Chondrocyte (in vitro differentiated cells): ENCODE results near the gene MPST. TPM values are rescaled to one million over a fixed set of nuclear protein-coding genes. Genes with fewer than 3 reads are reported as not detected.

ENCODE experiments used
- DNase-seq: peaks from one replicate; pipeline ENCODE4 v3.0.0; 2021; ENCODE audit warnings: mixed read lengths, low spot score
- H3K27ac Mint-ChIP-seq: one replicate; pipeline ENCODE4 v1.8.0; 2021; ENCODE audit warnings: mild to moderate bottlenecking, moderate library complexity, mixed read lengths; ENCODE audit not compliant: unreplicated experiment
- H3K27me3 Mint-ChIP-seq: 2 replicates; pipeline ENCODE4 v1.8.0; 2021; ENCODE audit warnings: low read depth, mixed read lengths
- H3K36me3 Mint-ChIP-seq: 2 replicates; pipeline ENCODE4 v1.8.0; 2021; ENCODE audit warnings: low read depth, mixed read lengths
- H3K4me1 Mint-ChIP-seq: 2 replicates; pipeline ENCODE4 v1.8.0; 2021; ENCODE audit warnings: low read depth, mild to moderate bottlenecking, mixed read lengths
- H3K4me3 Mint-ChIP-seq: one replicate; pipeline ENCODE4 v1.8.0; 2021; ENCODE audit warnings: mild to moderate bottlenecking, moderate library complexity, mixed read lengths; ENCODE audit not compliant: unreplicated experiment
- H3K9me3 Mint-ChIP-seq: 2 replicates; pipeline ENCODE4 v1.8.0; 2021; ENCODE audit warnings: low read depth, mixed read lengths
- total RNA-seq: library from RNA; stranded (reverse); gene quantifications from 3 replicates; pipeline ENCODE4 v1.2.1, GENCODE V29; 2021
- TF ChIP-seq, protein P1 (sequence below): fragments of 200-600 bp; sonication (generic); IDR thresholded peaks from 2 replicates; pipeline ENCODE4 v1.5.0; 2021; ENCODE audit warnings: antibody characterized with exemption, mild to moderate bottlenecking, moderate library complexity

MPST gene
- total RNA-seq, 1 donor from 2014 or later = 71.4 TPM

DNA sequence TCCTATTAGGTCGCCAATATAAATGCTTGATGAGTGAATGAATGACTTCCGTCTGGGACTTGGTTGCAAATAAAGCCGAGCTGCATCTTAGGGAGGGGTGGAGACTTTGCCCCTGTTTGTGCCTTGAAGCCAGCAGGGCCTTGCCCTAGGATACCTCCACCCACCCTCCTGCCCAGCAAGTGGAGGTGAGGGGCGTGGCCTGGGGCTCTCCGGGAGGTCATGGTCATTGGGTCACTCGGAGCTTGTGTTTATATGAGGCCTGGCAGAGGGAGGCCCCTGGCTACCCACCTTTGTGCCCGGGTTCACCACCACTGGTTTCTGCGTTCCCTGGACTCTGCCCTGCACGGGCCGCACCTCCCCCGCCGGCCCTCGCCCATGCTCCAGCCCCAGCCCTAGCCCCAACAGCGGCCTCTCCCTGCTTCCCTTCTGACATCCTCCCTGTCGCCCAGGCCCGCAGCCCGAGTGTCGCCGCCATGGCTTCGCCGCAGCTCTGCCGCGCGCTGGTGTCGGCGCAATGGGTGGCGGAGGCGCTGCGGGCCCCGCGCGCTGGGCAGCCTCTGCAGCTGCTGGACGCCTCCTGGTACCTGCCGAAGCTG, 4.3 kb downstream of the MPST start:
- H3K36me3 Mint-ChIP-seq = peaks cover 10% of the 10 kb centered on the region
- no peak overlapping the region for H3K4me3 Mint-ChIP-seq
- TF ChIP-seq, protein P1, sequence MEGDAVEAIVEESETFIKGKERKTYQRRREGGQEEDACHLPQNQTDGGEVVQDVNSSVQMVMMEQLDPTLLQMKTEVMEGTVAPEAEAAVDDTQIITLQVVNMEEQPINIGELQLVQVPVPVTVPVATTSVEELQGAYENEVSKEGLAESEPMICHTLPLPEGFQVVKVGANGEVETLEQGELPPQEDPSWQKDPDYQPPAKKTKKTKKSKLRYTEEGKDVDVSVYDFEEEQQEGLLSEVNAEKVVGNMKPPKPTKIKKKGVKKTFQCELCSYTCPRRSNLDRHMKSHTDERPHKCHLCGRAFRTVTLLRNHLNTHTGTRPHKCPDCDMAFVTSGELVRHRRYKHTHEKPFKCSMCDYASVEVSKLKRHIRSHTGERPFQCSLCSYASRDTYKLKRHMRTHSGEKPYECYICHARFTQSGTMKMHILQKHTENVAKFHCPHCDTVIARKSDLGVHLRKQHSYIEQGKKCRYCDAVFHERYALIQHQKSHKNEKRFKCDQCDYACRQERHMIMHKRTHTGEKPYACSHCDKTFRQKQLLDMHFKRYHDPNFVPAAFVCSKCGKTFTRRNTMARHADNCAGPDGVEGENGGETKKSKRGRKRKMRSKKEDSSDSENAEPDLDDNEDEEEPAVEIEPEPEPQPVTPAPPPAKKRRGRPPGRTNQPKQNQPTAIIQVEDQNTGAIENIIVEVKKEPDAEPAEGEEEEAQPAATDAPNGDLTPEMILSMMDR = no peak
- no peaks in the 10 kb centered on the region for H3K27me3 Mint-ChIP-seq
- H3K9me3 Mint-ChIP-seq = no peaks in the 10 kb centered on the region
- no peak for DNase-seq
- peaks cover 16% of the 10 kb centered on the region for H3K4me1 Mint-ChIP-seq
- no peak overlapping the region for H3K27ac Mint-ChIP-seq

DNA sequence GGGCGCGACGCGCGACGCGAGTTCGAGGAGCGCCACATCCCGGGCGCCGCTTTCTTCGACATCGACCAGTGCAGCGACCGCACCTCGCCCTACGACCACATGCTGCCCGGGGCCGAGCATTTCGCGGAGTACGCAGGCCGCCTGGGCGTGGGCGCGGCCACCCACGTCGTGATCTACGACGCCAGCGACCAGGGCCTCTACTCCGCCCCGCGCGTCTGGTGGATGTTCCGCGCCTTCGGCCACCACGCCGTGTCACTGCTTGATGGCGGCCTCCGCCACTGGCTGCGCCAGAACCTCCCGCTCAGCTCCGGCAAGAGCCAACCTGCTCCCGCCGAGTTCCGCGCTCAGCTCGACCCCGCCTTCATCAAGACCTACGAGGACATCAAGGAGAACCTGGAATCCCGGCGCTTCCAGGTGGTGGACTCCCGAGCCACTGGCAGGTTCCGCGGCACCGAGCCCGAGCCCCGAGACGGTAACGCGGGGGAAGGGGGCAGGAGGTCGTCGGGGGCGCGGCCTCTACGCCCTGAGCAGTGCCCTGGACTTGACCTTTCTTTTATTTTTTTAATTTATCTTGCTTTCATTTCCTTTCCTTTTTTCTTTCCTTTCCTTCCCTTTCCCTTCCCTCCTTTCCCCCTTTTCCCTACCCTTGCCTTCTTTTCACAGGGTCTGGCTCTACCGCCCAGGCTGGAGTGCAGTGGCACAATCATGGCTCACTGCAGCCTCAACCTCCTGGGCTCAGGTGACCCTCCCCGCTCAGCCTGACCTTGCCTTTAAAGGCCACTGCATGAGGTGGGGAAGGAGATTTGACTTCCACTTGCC, 5.0 kb downstream of the MPST start:
- Mint-ChIP-seq H3K9me3 (no peaks in the 10 kb centered on the region), H3K27me3 (no peaks in the 10 kb centered on the region), H3K4me1 (peaks cover 16% of the 10 kb centered on the region), H3K27ac (no peak overlapping the region), H3K36me3 (peaks cover 13% of the 10 kb centered on the region), H3K4me3 (no peak overlapping the region)
- TF ChIP-seq, protein P1 = no peak
- no peak for DNase-seq

DNA sequence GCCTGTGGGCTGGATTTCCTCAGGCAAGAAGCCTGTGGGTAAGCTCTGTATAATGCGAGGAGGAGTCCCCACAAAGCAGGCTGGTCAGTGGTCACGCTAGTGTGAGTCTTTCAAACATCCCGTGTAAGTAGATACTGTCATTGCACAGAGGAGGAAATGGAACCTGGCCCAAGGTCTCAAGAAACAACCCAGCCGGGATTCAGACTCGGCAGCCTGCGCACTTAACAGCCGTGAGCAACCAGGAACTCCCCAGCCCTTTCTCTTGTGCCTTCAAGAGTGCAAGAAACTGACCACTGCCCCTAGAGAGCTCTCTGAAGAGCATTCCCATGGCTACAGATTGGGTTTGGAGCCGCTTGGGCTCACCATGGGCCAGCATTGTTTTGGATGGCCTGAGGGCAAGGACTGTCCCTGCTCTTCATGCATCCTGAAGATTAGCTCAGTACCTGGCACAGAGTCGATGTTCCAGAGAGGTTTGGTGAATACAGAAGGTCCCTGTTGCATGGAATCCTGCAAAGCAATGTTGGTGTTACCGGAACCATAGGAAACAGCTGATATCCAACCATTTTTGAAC, 6.0 kb downstream of the MPST start:
- DNase-seq = no peak
- Mint-ChIP-seq H3K27ac (no peak overlapping the region), H3K4me1 (peaks cover 11% of the 10 kb centered on the region), H3K36me3 (peaks cover 13% of the 10 kb centered on the region), H3K4me3 (no peak overlapping the region), H3K27me3 (no peaks in the 10 kb centered on the region), H3K9me3 (no peaks in the 10 kb centered on the region)
- TF ChIP-seq, protein P1 = no peak

DNA sequence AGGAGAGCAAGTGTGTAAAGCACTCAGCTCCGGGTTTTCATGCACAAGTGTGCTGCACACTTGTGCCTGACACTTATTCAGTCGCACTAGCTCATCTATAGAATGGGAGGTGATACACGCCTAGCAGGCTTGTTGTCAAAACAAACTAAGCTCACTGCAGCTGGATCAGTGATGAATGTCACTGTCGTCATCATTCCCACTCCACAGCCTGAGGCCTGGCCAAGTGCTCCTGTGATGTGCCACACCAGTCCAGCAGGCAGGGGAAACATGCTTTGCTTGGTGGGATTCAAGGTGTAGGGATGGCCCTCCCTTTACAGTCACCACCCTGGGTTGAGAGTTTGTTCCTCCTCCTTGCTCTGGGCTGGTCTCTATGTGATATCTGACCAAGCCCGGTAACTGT, 6.8 kb downstream of the MPST start:
- Mint-ChIP-seq H3K4me3 (no peak overlapping the region), H3K4me1 (peaks cover 5% of the 10 kb centered on the region), H3K9me3 (no peaks in the 10 kb centered on the region), H3K36me3 (peaks cover 13% of the 10 kb centered on the region), H3K27ac (no peak overlapping the region), H3K27me3 (no peaks in the 10 kb centered on the region)
- TF ChIP-seq, protein P1 = no peak
- no peak for DNase-seq

DNA sequence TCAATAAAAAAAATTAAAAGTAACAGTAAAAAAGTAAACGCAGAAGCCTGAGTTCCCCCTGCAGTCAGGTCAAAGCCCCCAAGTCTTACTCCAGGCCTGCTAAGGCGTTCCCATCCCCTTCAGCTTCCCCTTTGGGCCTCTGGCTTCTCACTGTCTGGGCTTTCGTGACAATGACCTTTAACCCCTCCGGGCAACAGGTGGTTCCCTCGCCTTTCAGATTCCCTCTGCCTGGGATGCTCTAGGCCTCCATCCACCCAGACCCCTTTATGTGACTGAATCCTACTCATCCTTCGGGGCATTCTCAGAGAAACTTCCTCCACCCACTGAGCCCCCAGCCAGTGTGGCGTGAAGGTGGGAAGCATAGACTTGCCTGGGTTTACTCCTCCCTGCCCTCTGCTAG, 8.0 kb downstream of the MPST start:
- H3K27ac Mint-ChIP-seq = no peak overlapping the region
- no peaks in the 10 kb centered on the region for H3K27me3 Mint-ChIP-seq
- no peak for DNase-seq
- peaks cover 13% of the 10 kb centered on the region for H3K36me3 Mint-ChIP-seq
- TF ChIP-seq, protein P1 = no peak
- H3K9me3 Mint-ChIP-seq = no peaks in the 10 kb centered on the region
- H3K4me3 Mint-ChIP-seq = no peak overlapping the region
- peaks cover 7% of the 10 kb centered on the region for H3K4me1 Mint-ChIP-seq
